Stimulated activated CD8-positive, alpha-beta memory T cell treated with anti-CD3 and anti-CD28 coated beads, Interleukin-4, amount 100 ng/mL, for 48 hours (primary cell): Measurements from ENCODE around the gene TSPAN19.
"Not testable (repeated sequence)": the region's sequence is repeated elsewhere in the genome, so short reads cannot be mapped to it uniquely, and the experiment has no call there.

Experiments used
- DNase-seq: peaks from one replicate; pipeline ENCODE4 v3.0.0-alpha.2; 2020

The TSPAN19 gene

GRCh38 chr12:85036234-85036707 is at the start of gene TSPAN19, which contains the start of gene LRRIQ1:
TSPAN19 (minus strand) TSS chr12:85036277; CDS start chr12:85029946, 6,331 bp downstream.
LRRIQ1 (plus strand) TSS chr12:85036351; CDS start chr12:85038177, 1,826 bp downstream.
- DNase-seq, result peak; percentile 36

- DNase-seq, result no peak
These were observed 49.0 kb upstream of the TSPAN19 start for GRCh38 chr12:85085066-85085465.

GRCh38 chr12:85076688-85077430 is 40.8 kb upstream of the TSPAN19 start:
- DNase-seq, result no peak

GRCh38 chr12:85072826-85073225 is 36.7 kb upstream of the TSPAN19 start:
- DNase-seq, result no peak

- no peak for DNase-seq
These were observed 29.9 kb upstream of the TSPAN19 start for GRCh38 chr12:85065837-85066482.

GRCh38 chr12:85060916-85061315 is 24.8 kb upstream of the TSPAN19 start:
- no peak for DNase-seq

- DNase-seq, result no peak
These were observed 23.5 kb upstream of the TSPAN19 start for GRCh38 chr12:85059594-85059993.

GRCh38 chr12:85058339-85058738 is 22.3 kb upstream of the TSPAN19 start:
- DNase-seq, result no peak

GRCh38 chr12:85057370-85057963 is 21.4 kb upstream of the TSPAN19 start:
- peak; percentile 31 for DNase-seq

- DNase-seq, result no peak
These were observed 7.8 kb upstream of the TSPAN19 start for GRCh38 chr12:85043829-85044228.

GRCh38 chr12:85041395-85041794 is 5.3 kb upstream of the TSPAN19 start:
- DNase-seq, result no peak

- DNase-seq, result no peak
These were observed 656 bp upstream of the TSPAN19 start for GRCh38 chr12:85036733-85037132.

- DNase-seq, result no peak
These were observed 6.6 kb downstream of the TSPAN19 start for GRCh38 chr12:85029456-85029855.

GRCh38 chr12:85018098-85018497 is 18.0 kb downstream of the TSPAN19 start:
- no peak for DNase-seq

GRCh38 chr12:85017618-85018017 is 18.5 kb downstream of the TSPAN19 start:
- no peak for DNase-seq

GRCh38 chr12:85017133-85017532 is 18.9 kb downstream of the TSPAN19 start:
- DNase-seq, result no peak

- DNase-seq, result no peak
These were observed 19.7 kb downstream of the TSPAN19 start for GRCh38 chr12:85016413-85016812.

GRCh38 chr12:85007836-85008235 is 28.2 kb downstream of the TSPAN19 start:
- no peak for DNase-seq

GRCh38 chr12:85006206-85006605 is 29.9 kb downstream of the TSPAN19 start:
- DNase-seq, result no peak

GRCh38 chr12:85005615-85006014 is 30.5 kb downstream of the TSPAN19 start:
- DNase-seq, result no peak

GRCh38 chr12:85005047-85005446 is 31.0 kb downstream of the TSPAN19 start:
- DNase-seq, result not testable (repeated sequence)

- no peak for DNase-seq
These were observed 31.9 kb downstream of the TSPAN19 start for GRCh38 chr12:85004204-85004603.

GRCh38 chr12:85002778-85003296 is 33.2 kb downstream of the TSPAN19 start:
- no peak for DNase-seq

- no peak for DNase-seq
These were observed 35.3 kb downstream of the TSPAN19 start for GRCh38 chr12:85000729-85001128.
